ENCODE results near the gene MTHFD2L. TPM values are rescaled to one million over a fixed set of nuclear protein-coding genes. Genes with fewer than 3 reads are reported as not detected.

MTHFD2L gene
- total and polyA plus RNA-seq, 10 donors: 7.8 to 19.7 (median 13.3) TPM

GRCh38 chr4:74168841-74169240, 10.9 kb downstream of the MTHFD2L start:
- intact Hi-C loops (cut with DNase I; ENCODE audit: low total_unique reads): no loop called here
- no peak overlapping the region for H3K27ac ChIP-seq
- H3K36me3 ChIP-seq: no peaks in the 10 kb centered on the region
- 93 to 100% (median 95%) methylated on average over 2 of the region's 2 CpGs for WGBS, 5 donors
- no peak overlapping the region for H3K4me3 ChIP-seq
- H3K4me1 ChIP-seq: peaks cover 0 to 4% (median 0%) of the 10 kb centered on the region in 6 donors
- H3K9me3 ChIP-seq: no peaks in the 10 kb centered on the region
- H3K27me3 ChIP-seq (replicated peaks in 1 of 7): no peaks in the 10 kb centered on the region
- DNase-seq: no peak
- TF ChIP-seq POLR2AphosphoS5 (IDR thresholded peaks at IDR 0.05) (no peak), CTCF (IDR thresholded peaks at IDR 0.05 in 8 of 11, conservative IDR thresholded peaks at IDR 0.05 in 3 of 11) (no peak), POLR2A (IDR thresholded peaks at IDR 0.05) (no peak)

GRCh38 chr4:74173321-74173720, 15.4 kb downstream of the MTHFD2L start:
- 95 to 97% (median 97%) methylated on average over 5 of the region's 5 CpGs for WGBS, 5 donors
- intact Hi-C loops (cut with DNase I; ENCODE audit: low total_unique reads): no loop called here
- Histone ChIP-seq H3K9me3 (no peaks in the 10 kb centered on the region), H3K4me1 (no peaks in the 10 kb centered on the region), H3K36me3 (peaks cover 0 to 7% (median 0%) of the 10 kb centered on the region in 6 donors), H3K4me3 (no peak overlapping the region), H3K27ac (no peak overlapping the region), H3K27me3 (replicated peaks in 1 of 7) (no peaks in the 10 kb centered on the region)
- TF ChIP-seq CTCF (IDR thresholded peaks at IDR 0.05 in 8 of 11, conservative IDR thresholded peaks at IDR 0.05 in 3 of 11) (no peak), POLR2A (IDR thresholded peaks at IDR 0.05) (no peak), POLR2AphosphoS5 (IDR thresholded peaks at IDR 0.05) (no peak)
- DNase-seq: no peak

- DNase-seq: no peak
- intact Hi-C loops (cut with DNase I; ENCODE audit: low total_unique reads): no loop called here
- WGBS, 5 donors: 92 to 100% (median 97%) methylated on average over 2 of the region's 2 CpGs
- H3K27ac ChIP-seq: no peak overlapping the region
- H3K9me3 ChIP-seq: no peaks in the 10 kb centered on the region
- no peaks in the 10 kb centered on the region for H3K4me1 ChIP-seq
- peaks cover 0 to 7% (median 0%) of the 10 kb centered on the region in 6 donors for H3K36me3 ChIP-seq
- H3K4me3 ChIP-seq: no peak overlapping the region
- H3K27me3 ChIP-seq (replicated peaks in 1 of 7): no peaks in the 10 kb centered on the region
- TF ChIP-seq POLR2A (IDR thresholded peaks at IDR 0.05) (no peak), CTCF (IDR thresholded peaks at IDR 0.05 in 8 of 11, conservative IDR thresholded peaks at IDR 0.05 in 3 of 11) (no peak), POLR2AphosphoS5 (IDR thresholded peaks at IDR 0.05) (no peak)
Measured at GRCh38 chr4:74174421-74174820, 16.5 kb downstream of the MTHFD2L start.

GRCh38 chr4:74174941-74175340, 17.0 kb downstream of the MTHFD2L start:
- WGBS, 5 donors: 85 to 95% (median 90%) methylated on average over 2 of the region's 2 CpGs
- no peaks in the 10 kb centered on the region for H3K9me3 ChIP-seq
- no peak for TF ChIP-seq POLR2A (IDR thresholded peaks at IDR 0.05)
- TF ChIP-seq CTCF (IDR thresholded peaks at IDR 0.05 in 8 of 11, conservative IDR thresholded peaks at IDR 0.05 in 3 of 11): no peak
- no peak for TF ChIP-seq POLR2AphosphoS5 (IDR thresholded peaks at IDR 0.05)
- no peak for DNase-seq
- no peaks in the 10 kb centered on the region for H3K4me1 ChIP-seq
- no peaks in the 10 kb centered on the region for H3K27me3 ChIP-seq (replicated peaks in 1 of 7)
- peaks cover 0 to 7% (median 0%) of the 10 kb centered on the region in 6 donors for H3K36me3 ChIP-seq
- intact Hi-C loops (cut with DNase I; ENCODE audit: low total_unique reads): no loop called here
- H3K27ac ChIP-seq: no peak overlapping the region
- H3K4me3 ChIP-seq: no peak overlapping the region

Measured in spleen (tissue), 11 donors.